IPS DF 6.9 (cell line): ENCODE data around the gene ITGA1.

Experiments
- DNase-seq: peaks from one replicate; pipeline ENCODE4 v3.0.0-alpha.2; 2013; ENCODE audit warnings: low read depth, low spot score
- H3K27ac ChIP-seq: one replicate; pipeline ENCODE4 v1.5.1; 2013; ENCODE audit warnings: low read length, control low read depth
- H3K27me3 ChIP-seq: 2 replicates; pipeline ENCODE4 v1.6.1; 2013; ENCODE audit warnings: mild to moderate bottlenecking, low read length; ENCODE audit not compliant: control insufficient read depth, insufficient read depth
- H3K36me3 ChIP-seq: 2 replicates; pipeline ENCODE4 v1.6.1; 2013; ENCODE audit warnings: low read length; ENCODE audit not compliant: control insufficient read depth, insufficient read depth
- H3K4me1 ChIP-seq: 2 replicates; pipeline ENCODE4 v1.6.1; 2013; ENCODE audit warnings: low read length; ENCODE audit not compliant: control insufficient read depth, insufficient read depth
- H3K4me3 ChIP-seq: 2 replicates; pipeline ENCODE4 v1.5.1; 2013; ENCODE audit warnings: mild to moderate bottlenecking, low read length
- H3K9me3 ChIP-seq: 2 replicates; pipeline ENCODE4 v1.6.1; 2013; ENCODE audit warnings: low read length, inconsistent platforms; ENCODE audit not compliant: control insufficient read depth, insufficient read depth
- WGBS: extraction: QIAGEN DNeasy Blood & Tissue Kit; methylation state at CpG from one replicate; pipeline ENCODE4 v1.1.7; 2013; ENCODE audit warnings: mixed read lengths, missing lambda C conversion rate; ENCODE audit not compliant: insufficient read length, insufficient coverage; 5-methylcytosine and 5-hydroxymethylcytosine counted together

The ITGA1 gene

GRCh38 chr5:52943808-52944207, 156.1 kb downstream of the ITGA1 start:
- no CpG with 5 or more reads among the region's 7 CpGs for WGBS
- no peaks in the 10 kb centered on the region for H3K27me3 ChIP-seq
- no peak for DNase-seq
- no peak overlapping the region for H3K4me3 ChIP-seq
- no peaks in the 10 kb centered on the region for H3K9me3 ChIP-seq
- H3K36me3 ChIP-seq, result no peaks in the 10 kb centered on the region
- no peaks in the 10 kb centered on the region for H3K4me1 ChIP-seq
- no peak overlapping the region for H3K27ac ChIP-seq

DNA sequence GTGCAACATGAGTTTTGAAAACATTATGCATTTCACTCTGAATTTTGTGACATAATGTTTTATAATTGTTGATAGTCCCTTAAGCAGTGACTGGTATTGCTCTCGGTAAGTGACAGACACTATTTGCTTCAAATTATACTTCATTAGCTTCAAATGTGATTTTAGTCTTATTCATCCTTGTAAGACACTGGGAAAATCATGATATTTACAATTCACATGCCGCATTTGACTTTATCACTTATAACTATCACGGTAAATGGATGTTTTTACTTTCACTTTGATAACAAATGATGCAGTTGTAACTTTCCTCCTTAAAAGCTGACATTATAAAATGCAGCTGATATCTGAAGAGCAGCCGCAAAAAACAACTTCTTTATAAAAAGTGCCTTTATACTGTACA, 157.3 kb downstream of the ITGA1 start:
- no peaks in the 10 kb centered on the region for H3K4me1 ChIP-seq
- H3K36me3 ChIP-seq, result no peaks in the 10 kb centered on the region
- no CpG with 5 or more reads among the region's 4 CpGs for WGBS
- no peak for DNase-seq
- H3K9me3 ChIP-seq, result no peaks in the 10 kb centered on the region
- no peaks in the 10 kb centered on the region for H3K27me3 ChIP-seq
- no peak overlapping the region for H3K27ac ChIP-seq
- H3K4me3 ChIP-seq, result no peak overlapping the region

DNA sequence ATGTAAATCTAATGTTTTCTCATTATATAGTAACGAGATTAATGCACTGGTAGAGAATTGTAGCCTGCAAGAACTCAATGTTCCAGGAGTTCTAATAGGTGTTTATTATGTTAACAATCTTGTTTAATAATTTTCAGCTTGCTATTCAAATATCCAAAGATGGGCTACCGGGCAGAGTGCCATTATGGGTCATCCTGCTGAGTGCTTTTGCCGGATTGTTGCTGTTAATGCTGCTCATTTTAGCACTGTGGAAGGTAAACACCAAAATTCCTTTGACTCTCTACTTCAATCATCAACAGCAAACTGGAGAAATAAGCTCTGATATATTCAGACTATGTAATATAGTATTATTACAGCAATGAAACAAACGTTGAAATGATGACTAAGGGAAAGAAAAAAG, 159.5 kb downstream of the ITGA1 start:
- H3K27me3 ChIP-seq, result no peaks in the 10 kb centered on the region
- no peaks in the 10 kb centered on the region for H3K4me1 ChIP-seq
- DNase-seq, result no peak
- H3K27ac ChIP-seq, result no peak overlapping the region
- H3K36me3 ChIP-seq, result no peaks in the 10 kb centered on the region
- no peak overlapping the region for H3K4me3 ChIP-seq
- no CpG with 5 or more reads among the region's 4 CpGs for WGBS
- no peaks in the 10 kb centered on the region for H3K9me3 ChIP-seq

DNA sequence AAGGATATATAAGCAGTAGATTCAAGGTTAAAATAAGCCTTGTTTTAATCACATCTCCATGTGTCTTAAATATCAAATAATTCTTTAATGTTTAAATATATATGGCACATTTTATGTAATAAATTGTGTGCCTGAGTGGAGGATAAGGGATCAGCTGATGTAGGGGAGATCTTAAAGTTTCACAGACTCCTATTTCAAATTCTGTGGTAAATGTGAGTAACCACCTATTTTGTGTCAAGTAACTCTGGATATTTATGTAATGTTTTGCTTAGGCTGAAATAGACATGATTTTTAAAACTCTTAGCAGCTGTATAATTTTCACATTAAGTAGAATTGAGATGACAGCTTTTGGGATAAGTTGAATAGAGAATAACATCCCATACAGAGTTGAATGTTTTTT, 160.1 kb downstream of the ITGA1 start:
- H3K36me3 ChIP-seq, result no peaks in the 10 kb centered on the region
- H3K9me3 ChIP-seq, result no peaks in the 10 kb centered on the region
- H3K4me1 ChIP-seq, result no peaks in the 10 kb centered on the region
- no peak overlapping the region for H3K27ac ChIP-seq
- no peaks in the 10 kb centered on the region for H3K27me3 ChIP-seq
- DNase-seq, result no peak
- no peak overlapping the region for H3K4me3 ChIP-seq

DNA sequence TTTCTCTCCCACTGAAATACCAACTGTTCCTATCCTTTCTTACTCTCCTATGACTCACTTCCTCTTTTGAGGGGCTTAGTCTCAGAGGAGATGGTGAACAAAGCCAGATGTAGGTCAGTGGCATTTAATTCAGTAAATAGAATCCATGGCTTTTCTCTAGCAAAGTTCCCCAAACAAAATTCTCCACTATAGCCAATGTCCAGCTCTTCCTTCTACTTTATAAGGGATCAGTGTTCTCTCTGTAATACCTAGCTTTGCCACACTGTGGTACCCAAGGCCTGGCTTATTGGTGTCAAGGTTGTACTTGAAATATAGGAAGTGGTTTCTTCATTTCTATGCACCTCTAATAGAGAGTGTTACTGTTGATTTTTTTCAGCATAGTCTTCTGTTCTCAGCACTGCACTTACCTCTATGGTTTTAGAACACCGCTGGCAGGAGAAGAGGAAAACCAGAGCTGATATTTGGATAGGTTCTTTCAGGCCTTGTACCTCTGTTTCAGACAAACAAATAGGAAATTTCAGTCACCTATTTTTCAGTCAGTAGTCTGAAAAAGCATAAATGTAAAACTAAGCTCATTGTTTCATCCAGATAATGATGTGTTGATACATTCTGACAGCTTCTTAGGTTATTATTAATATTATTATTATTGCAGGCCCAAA, 160.8 kb downstream of the ITGA1 start:
- Histone ChIP-seq H3K27ac (no peak overlapping the region), H3K4me3 (no peak overlapping the region), H3K9me3 (no peaks in the 10 kb centered on the region), H3K27me3 (no peaks in the 10 kb centered on the region), H3K36me3 (no peaks in the 10 kb centered on the region), H3K4me1 (no peaks in the 10 kb centered on the region)
- peak; percentile 9 for DNase-seq
- WGBS, result no CpG with 5 or more reads among the region's 1 CpG

- Histone ChIP-seq H3K27me3 (no peaks in the 10 kb centered on the region), H3K4me1 (no peaks in the 10 kb centered on the region), H3K36me3 (no peaks in the 10 kb centered on the region), H3K27ac (no peak overlapping the region), H3K4me3 (no peak overlapping the region), H3K9me3 (no peaks in the 10 kb centered on the region)
- no CpG with 5 or more reads among the region's 3 CpGs for WGBS
- no peak for DNase-seq
Measured at GRCh38 chr5:52950686-52951085, 163.0 kb downstream of the ITGA1 start.

DNA sequence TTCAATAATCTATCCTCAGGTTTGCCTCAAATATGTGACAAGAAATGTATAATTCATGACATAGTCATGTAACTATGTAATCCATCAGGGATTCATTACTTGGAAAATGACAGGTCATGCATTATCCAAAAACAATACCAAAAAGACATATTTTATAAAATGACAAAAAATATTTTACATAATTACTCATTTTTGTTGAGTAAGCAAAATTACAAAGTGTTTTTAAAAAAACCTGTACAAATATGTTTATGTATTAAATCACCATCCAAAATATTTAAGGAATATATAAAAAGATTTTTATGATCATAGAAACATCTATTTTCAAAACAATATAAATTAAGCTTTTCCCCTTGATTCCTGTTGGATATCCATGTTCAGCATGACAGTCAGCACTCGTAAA, 164.8 kb downstream of the ITGA1 start:
- Histone ChIP-seq H3K4me3 (no peak overlapping the region), H3K27me3 (no peaks in the 10 kb centered on the region), H3K4me1 (no peaks in the 10 kb centered on the region; the same call in 1 of the 2 replicates), H3K36me3 (no peaks in the 10 kb centered on the region), H3K27ac (no peak overlapping the region), H3K9me3 (no peaks in the 10 kb centered on the region)
- no peak for DNase-seq
- WGBS, result no CpG with 5 or more reads among the region's 1 CpG

- H3K4me3 ChIP-seq, result no peak overlapping the region
- no peaks in the 10 kb centered on the region for H3K9me3 ChIP-seq
- H3K27me3 ChIP-seq, result no peaks in the 10 kb centered on the region
- no peak for DNase-seq
- WGBS, result no CpG with 5 or more reads among the region's 4 CpGs
- H3K4me1 ChIP-seq, result no peaks in the 10 kb centered on the region; the same call in 1 of the 2 replicates
- no peaks in the 10 kb centered on the region for H3K36me3 ChIP-seq
- H3K27ac ChIP-seq, result no peak overlapping the region
Measured at GRCh38 chr5:52956014-52956413, 168.3 kb downstream of the ITGA1 start.

DNA sequence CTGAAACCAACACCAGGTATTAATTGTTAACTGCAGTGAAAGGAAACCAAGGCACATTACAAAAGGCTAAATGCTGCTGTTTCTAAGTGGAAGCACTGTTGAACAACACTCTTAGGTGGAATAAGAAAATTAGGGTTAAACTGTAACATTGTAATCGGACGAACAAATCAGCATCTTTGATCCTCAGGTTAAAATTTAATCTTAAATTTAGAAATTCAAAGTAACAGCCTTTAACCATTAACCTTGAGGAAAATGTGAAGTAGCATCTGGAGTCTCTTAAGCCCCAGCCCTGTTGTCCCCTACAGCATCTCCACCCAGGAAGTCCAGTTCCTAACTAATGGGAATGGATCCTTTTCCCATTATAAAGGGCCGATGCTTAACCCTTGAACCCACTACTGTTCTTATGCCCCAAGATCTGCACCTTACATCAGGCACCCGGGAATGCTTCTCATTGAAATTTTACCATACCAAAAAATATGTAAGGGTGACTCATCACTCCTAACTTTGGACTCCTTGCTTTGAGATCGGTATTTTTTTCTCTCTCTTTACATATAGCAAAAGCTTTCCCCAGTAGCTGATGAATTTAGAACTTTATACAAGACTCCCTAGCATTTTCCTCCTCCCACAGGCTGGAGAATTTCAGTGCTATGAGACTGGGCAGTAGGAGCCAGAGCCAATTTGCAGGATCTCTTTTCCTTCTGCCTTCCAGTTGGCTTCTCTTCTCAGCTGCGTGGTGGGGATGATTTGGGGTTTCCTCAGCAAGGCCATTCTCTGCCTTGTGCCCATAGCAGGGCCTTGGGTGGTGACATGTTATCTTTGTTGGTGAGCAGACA, 169.4 kb downstream of the ITGA1 start:
- H3K9me3 ChIP-seq, result no peaks in the 10 kb centered on the region
- no peak overlapping the region for H3K27ac ChIP-seq
- no peak overlapping the region for H3K4me3 ChIP-seq
- no peaks in the 10 kb centered on the region for H3K27me3 ChIP-seq
- H3K4me1 ChIP-seq, result no peaks in the 10 kb centered on the region; the same call in 1 of the 2 replicates
- WGBS, result no CpG with 5 or more reads among the region's 6 CpGs
- no peaks in the 10 kb centered on the region for H3K36me3 ChIP-seq
- no peak for DNase-seq

DNA sequence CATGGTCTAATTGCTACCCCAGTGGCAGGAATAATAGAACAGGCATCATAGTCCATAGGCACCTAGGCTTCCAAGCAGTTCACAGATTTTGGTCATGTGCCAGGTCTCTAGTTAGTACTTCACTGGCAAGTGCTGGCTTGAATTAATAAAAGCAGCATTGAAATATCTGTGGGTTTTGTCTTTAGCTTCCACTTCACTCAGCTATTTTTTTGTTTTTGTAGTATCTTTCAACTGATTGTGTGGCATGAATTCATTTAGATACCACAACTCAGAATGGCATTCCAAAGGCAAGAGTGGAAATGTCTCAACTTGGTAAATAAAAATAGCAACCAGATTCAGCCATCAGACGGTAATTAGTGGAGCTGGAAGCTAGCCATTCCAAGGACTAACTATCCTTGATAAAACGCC, 173.6 kb downstream of the ITGA1 start:
- WGBS, result no CpG with 5 or more reads among the region's 2 CpGs
- no peaks in the 10 kb centered on the region for H3K9me3 ChIP-seq
- H3K4me3 ChIP-seq, result no peak overlapping the region
- H3K36me3 ChIP-seq, result no peaks in the 10 kb centered on the region
- H3K27me3 ChIP-seq, result no peaks in the 10 kb centered on the region
- H3K4me1 ChIP-seq, result no peaks in the 10 kb centered on the region; the same call in 1 of the 2 replicates
- no peak for DNase-seq
- H3K27ac ChIP-seq, result no peak overlapping the region

DNA sequence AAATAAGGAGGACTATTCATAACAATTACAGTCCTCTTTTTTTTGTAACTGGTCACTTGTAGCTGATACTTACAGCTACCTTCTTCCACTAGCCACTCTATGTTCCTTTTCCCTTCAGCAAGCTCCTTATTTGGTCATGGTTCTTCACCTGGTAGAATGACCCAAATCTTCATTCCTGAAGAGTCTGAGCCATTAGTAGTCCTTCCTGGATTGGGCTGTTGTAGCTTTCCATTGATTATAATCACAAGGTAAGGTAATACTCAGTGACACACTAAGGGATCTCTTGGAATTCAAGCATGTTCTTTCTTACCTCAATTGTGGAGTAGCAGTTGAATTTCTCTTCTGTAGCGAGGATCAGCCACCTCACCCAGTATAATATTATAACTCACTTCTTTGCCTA, 175.9 kb downstream of the ITGA1 start:
- Histone ChIP-seq H3K9me3 (no peaks in the 10 kb centered on the region), H3K4me3 (no peak overlapping the region), H3K27ac (no peak overlapping the region), H3K27me3 (no peaks in the 10 kb centered on the region), H3K4me1 (no peaks in the 10 kb centered on the region), H3K36me3 (no peaks in the 10 kb centered on the region)
- DNase-seq, result no peak
- no CpG with 5 or more reads among the region's 1 CpG for WGBS
